ENCODE measurements around the gene DDX20.

GRCh38 chr1:111727056-111727455 is 28.6 kb upstream of the DDX20 start:
- TF ChIP-seq TEAD4 (IDR thresholded peaks at IDR 0.05) (no peak), EGR1 (IDR thresholded peaks at IDR 0.05) (no peak), EP300 (IDR thresholded peaks at IDR 0.05; ENCODE audit: borderline replicate concordance) (no peak), MAX (IDR thresholded peaks at IDR 0.05) (no peak)
